Endothelial cell of umbilical vein (primary cell): ENCODE results near the gene GPR37L1. TPM values are rescaled to one million over a fixed set of nuclear protein-coding genes. Genes with fewer than 3 reads are reported as not detected.

Experiments
- BruUV-seq: library from RNA; stranded (reverse); fragments of 400-500 nt; replicated peaks from 2 replicates; lab custom pipeline; 2021; lab: Mats Ljungman, UMichigan
- CTCF ChIA-PET: fragments of 300-600, 350-600 bp; sonication (Branson Sonifier 250); formaldehyde crosslinking; loops from one replicate; lab custom pipeline; 2021; ENCODE audit warnings: antibody characterized with exemption, inconsistent platforms; lab: Charles Lee
- POLR2A ChIA-PET: fragments of 300-600, 350-600 bp; sonication (Branson Sonifier 250); formaldehyde crosslinking; loops from one replicate; lab custom pipeline; 2021; ENCODE audit warnings: antibody characterized with exemption, inconsistent platforms; lab: Charles Lee
- DNase-seq: peaks from one replicate; pipeline ENCODE4 v3.0.0-alpha.2; 2011; ENCODE audit warnings: low read depth, low spot score
- FAIRE-seq: peaks from 2 replicates; lab custom pipeline; 2011; peaks lifted over from hg19 to GRCh38; lab: Jason Lieb, UNC
- H2AFZ ChIP-seq: 2 replicates; pipeline ENCODE4 v1.6.0; 2012; ENCODE audit warnings: low read depth, low read length, control low read depth, inconsistent platforms
- H3K27ac ChIP-seq: 2 replicates; pipeline ENCODE4 v1.5.1; 2011; ENCODE audit warnings: low read depth, mild to moderate bottlenecking, control low read depth, low read length, moderate library complexity; ENCODE audit not compliant: insufficient read depth
- H3K27me3 ChIP-seq, 2 experiments: 2 replicates each; pipeline versions ENCODE4 v1.6.0 to v1.6.1; 2011; ENCODE audit warnings: low read length in 2 of 2, mixed read lengths in 1 of 2; ENCODE audit not compliant: control insufficient read depth in 2 of 2, insufficient read depth in 2 of 2
- H3K36me3 ChIP-seq, 2 experiments: 2 replicates in 1 of 2; 3 replicates in 1 of 2; pipeline ENCODE4 v1.5.1; 2011; ENCODE audit warnings: low read length in 2 of 2, mild to moderate bottlenecking in 1 of 2, moderate library complexity in 1 of 2; ENCODE audit not compliant: control insufficient read depth in 2 of 2, insufficient read depth in 2 of 2; ENCODE audit errors: extremely low read depth in 1 of 2
- H3K4me1 ChIP-seq: 3 replicates; pipeline ENCODE4 v1.5.1; 2011; ENCODE audit warnings: mild to moderate bottlenecking, low read length; ENCODE audit not compliant: control insufficient read depth, insufficient read depth; ENCODE audit errors: extremely low read depth
- H3K4me2 ChIP-seq: 2 replicates; pipeline ENCODE4 v1.6.1; 2011; ENCODE audit warnings: low read length, control low read depth, mixed read lengths; ENCODE audit not compliant: insufficient read depth
- H3K4me3 ChIP-seq, 3 experiments: fragments of 200-600 bp in 1 of 3; sonication (generic), shearing (Covaris generic) in 1 of 3; replicated peaks in 1 of 3; 2 replicates each; pipeline ENCODE4 v1.5.1; 2011 to 2016; ENCODE audit warnings: control low read depth in 3 of 3, low read length in 3 of 3, mild to moderate bottlenecking in 2 of 3, inconsistent platforms in 1 of 3, low read depth in 1 of 3, moderate library complexity in 1 of 3; ENCODE audit not compliant: insufficient read depth in 1 of 3
- H3K79me2 ChIP-seq: 2 replicates; pipeline ENCODE4 v1.6.0; 2012; ENCODE audit warnings: low read length, inconsistent platforms; ENCODE audit not compliant: control insufficient read depth, insufficient read depth
- H3K9ac ChIP-seq: replicated peaks from 2 replicates; pipeline ENCODE3; 2011; ENCODE audit warnings: low read length, control low read depth; ENCODE audit not compliant: insufficient read depth; ENCODE audit errors: extremely low read depth
- H3K9me1 ChIP-seq: replicated peaks from 3 replicates; pipeline ENCODE4 v1.6.0; 2011; ENCODE audit warnings: mild to moderate bottlenecking, low read length; ENCODE audit not compliant: control insufficient read depth, insufficient read depth; ENCODE audit errors: extremely low read depth
- H3K9me3 ChIP-seq: replicated peaks from 2 replicates; pipeline ENCODE4 v1.5.1; 2012; ENCODE audit warnings: low read length, inconsistent platforms; ENCODE audit not compliant: control insufficient read depth, insufficient read depth
- H4K20me1 ChIP-seq: replicated peaks from 2 replicates; pipeline ENCODE3; 2011; ENCODE audit warnings: mild to moderate bottlenecking, low read length; ENCODE audit not compliant: control insufficient read depth, insufficient read depth; ENCODE audit errors: extremely low read depth
- EZH2 ChIP-seq: IDR thresholded peaks from 2 replicates; pipeline ENCODE4 v1.6.1; 2012; ENCODE audit warnings: borderline replicate concordance, low read depth, mild to moderate bottlenecking, moderate library complexity, low read length, inconsistent platforms; ENCODE audit not compliant: severe bottlenecking
- FOS ChIP-seq: IDR thresholded peaks from 2 replicates; pipeline ENCODE4 v1.6.1; 2011; ENCODE audit warnings: mild to moderate bottlenecking, low read length, moderate library complexity, borderline replicate concordance; ENCODE audit not compliant: insufficient read depth
- GATA2 ChIP-seq: IDR thresholded peaks from 2 replicates; pipeline ENCODE4 v1.7.0; 2011; ENCODE audit warnings: low read depth, mild to moderate bottlenecking, moderate library complexity, mixed read lengths, low read length; ENCODE audit not compliant: insufficient read length, insufficient read depth
- JUN ChIP-seq: IDR thresholded peaks from 2 replicates; pipeline ENCODE4 v1.6.1; 2011; ENCODE audit warnings: borderline replicate concordance, low read depth; ENCODE audit not compliant: insufficient read length, insufficient read depth
- MYC ChIP-seq: IDR thresholded peaks from one replicate; pipeline ENCODE4 v1.6.1; 2011; ENCODE audit warnings: mild to moderate bottlenecking, low read depth, low read length
- POLR2A ChIP-seq: IDR thresholded peaks from 2 replicates; pipeline ENCODE4 v1.6.1; 2012; ENCODE audit warnings: low read depth, mild to moderate bottlenecking, control low read depth, low read length
- POLR2AphosphoS5 ChIP-seq: IDR thresholded peaks from 2 replicates; pipeline ENCODE4 v1.6.1; 2012; ENCODE audit warnings: low read depth, mild to moderate bottlenecking, control low read depth, low read length, moderate library complexity; ENCODE audit not compliant: insufficient read depth
- dilution Hi-C: fragments of 300-500 bp; cut with MboI; formaldehyde crosslinking; loops from one replicate; pipeline ENCODE4 v1.15.0; 2019; ENCODE audit warnings: low sequenced_read_pairs; ENCODE audit not compliant: extremely low pct_ligation_motif_present
- intact Hi-C: fragments of 100-400 bp; cut with micrococcal nuclease; formaldehyde crosslinking; loops from one replicate; pipeline ENCODE4 v1.10.0; 2022
- polyA plus RNA-seq, 4 experiments: library from polyadenylated mRNA; depleted of rRNA in 3 of 4; stranded (reverse) in 3 of 4; unstranded in 1 of 4; fragments of >200 nt; gene quantifications; 2 replicates each; pipeline versions ENCODE4 v1.2.1 to v1.2.3, GENCODE V29; 2011 to 2012; ENCODE audit warnings: missing spikeins in 1 of 4
- total RNA-seq: library from RNA; stranded (reverse); gene quantifications from 2 replicates; pipeline ENCODE4 v1.2.3, GENCODE V29; 2021
- TF ChIP-seq, protein P1 (sequence below): IDR thresholded peaks from 2 replicates; pipeline ENCODE4 v1.6.1; 2011; ENCODE audit not compliant: insufficient read depth, insufficient read length
- TF ChIP-seq, protein P2 (sequence below), 2 donors: IDR thresholded peaks; 1 replicate in 1 of 2; 2 replicates in 1 of 2; pipeline ENCODE4 v1.5.1; 2011; ENCODE audit warnings: low read length in 2 of 2, mild to moderate bottlenecking in 2 of 2, moderate library complexity in 2 of 2, control low read depth in 1 of 2, inconsistent platforms in 1 of 2, low read depth in 1 of 2; ENCODE audit not compliant: insufficient read depth in 1 of 2; ENCODE audit errors: extremely low read depth in 1 of 2

GPR37L1 gene
- total and polyA plus RNA-seq, 2 donors (not counting 3 experiments of a cell fraction or from before 2014, with no cell fraction given) = not detected

DNA sequence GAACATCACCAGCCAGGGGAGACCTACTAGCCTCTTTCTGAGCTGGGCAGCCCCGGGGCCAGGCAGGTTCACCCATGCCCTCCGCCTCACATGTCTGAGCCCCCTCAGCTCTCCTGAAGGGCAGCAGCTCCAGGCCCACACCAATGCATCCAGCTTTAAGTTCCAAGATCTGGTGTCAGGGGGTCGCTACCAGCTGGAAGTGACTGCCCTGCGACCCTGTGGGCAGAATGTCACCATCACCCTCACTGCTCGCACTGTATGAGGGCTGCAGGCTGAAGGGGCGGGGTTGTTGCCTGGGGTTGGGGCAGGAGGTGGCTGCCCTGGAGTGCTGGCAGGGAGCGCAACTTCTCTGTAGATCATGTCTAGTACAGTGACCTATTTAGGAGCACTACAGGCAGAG, 46.1 kb downstream of the GPR37L1 start:
- TF ChIP-seq GATA2 (no peak), POLR2A (no peak), FOS (no peak)
- Histone ChIP-seq H4K20me1 (no peaks in the 10 kb centered on the region), H3K27me3 (no peaks in the 10 kb centered on the region), H2AFZ (no peak overlapping the region), H3K4me1 (no peaks in the 10 kb centered on the region), H3K4me2 (no peak overlapping the region), H3K9me1 (no peaks in the 10 kb centered on the region), H3K9ac (no peak overlapping the region), H3K9me3 (no peaks in the 10 kb centered on the region), H3K79me2 (no peaks in the 10 kb centered on the region), H3K4me3 (no peak overlapping the region), H3K27ac (no peak overlapping the region), H3K36me3 (no peaks in the 10 kb centered on the region)
- no TSS peak for BruUV-seq
- dilution Hi-C loops = no loop called here
- FAIRE-seq = no peak
- intact Hi-C loops = no loop called here
- CTCF ChIA-PET = no interaction called here
- DNase-seq = no peak
- POLR2A ChIA-PET = no interaction called here

DNA sequence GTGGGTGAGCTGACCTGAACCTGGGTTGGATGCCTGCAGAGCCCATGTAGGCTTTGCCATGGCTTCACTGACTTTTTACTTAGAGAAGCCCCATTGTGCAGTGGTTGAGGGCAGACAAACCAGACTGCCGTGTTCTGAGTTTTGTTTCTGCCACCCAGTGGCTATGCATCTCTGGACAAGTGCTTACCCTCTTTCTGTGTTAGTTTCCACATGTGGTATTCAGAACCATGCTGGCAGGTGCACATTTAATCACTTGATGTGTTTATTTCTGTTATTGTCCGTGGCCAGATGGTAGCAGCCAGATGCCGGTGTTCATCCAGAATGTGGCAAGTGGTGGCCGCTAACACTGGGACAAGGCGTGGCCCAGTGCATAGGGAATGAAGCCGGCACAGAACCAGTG, 48.0 kb downstream of the GPR37L1 start:
- Histone ChIP-seq H3K4me3 (no peak overlapping the region), H3K27me3 (no peaks in the 10 kb centered on the region), H2AFZ (no peak overlapping the region), H3K9me3 (no peaks in the 10 kb centered on the region), H3K9ac (no peak overlapping the region), H3K9me1 (no peaks in the 10 kb centered on the region), H4K20me1 (no peaks in the 10 kb centered on the region), H3K79me2 (no peaks in the 10 kb centered on the region), H3K4me1 (no peaks in the 10 kb centered on the region), H3K36me3 (no peaks in the 10 kb centered on the region), H3K27ac (no peak overlapping the region), H3K4me2 (no peak overlapping the region)
- BruUV-seq = no TSS peak
- no peak for TF ChIP-seq JUN
- TF ChIP-seq GATA2 = no peak
- TF ChIP-seq MYC = no peak
- TF ChIP-seq POLR2AphosphoS5 = no peak
- TF ChIP-seq, protein P1, sequence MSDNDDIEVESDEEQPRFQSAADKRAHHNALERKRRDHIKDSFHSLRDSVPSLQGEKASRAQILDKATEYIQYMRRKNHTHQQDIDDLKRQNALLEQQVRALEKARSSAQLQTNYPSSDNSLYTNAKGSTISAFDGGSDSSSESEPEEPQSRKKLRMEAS = no peak
- TF ChIP-seq EZH2 = no peak
- TF ChIP-seq, protein P2, sequence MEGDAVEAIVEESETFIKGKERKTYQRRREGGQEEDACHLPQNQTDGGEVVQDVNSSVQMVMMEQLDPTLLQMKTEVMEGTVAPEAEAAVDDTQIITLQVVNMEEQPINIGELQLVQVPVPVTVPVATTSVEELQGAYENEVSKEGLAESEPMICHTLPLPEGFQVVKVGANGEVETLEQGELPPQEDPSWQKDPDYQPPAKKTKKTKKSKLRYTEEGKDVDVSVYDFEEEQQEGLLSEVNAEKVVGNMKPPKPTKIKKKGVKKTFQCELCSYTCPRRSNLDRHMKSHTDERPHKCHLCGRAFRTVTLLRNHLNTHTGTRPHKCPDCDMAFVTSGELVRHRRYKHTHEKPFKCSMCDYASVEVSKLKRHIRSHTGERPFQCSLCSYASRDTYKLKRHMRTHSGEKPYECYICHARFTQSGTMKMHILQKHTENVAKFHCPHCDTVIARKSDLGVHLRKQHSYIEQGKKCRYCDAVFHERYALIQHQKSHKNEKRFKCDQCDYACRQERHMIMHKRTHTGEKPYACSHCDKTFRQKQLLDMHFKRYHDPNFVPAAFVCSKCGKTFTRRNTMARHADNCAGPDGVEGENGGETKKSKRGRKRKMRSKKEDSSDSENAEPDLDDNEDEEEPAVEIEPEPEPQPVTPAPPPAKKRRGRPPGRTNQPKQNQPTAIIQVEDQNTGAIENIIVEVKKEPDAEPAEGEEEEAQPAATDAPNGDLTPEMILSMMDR (IDR thresholded peaks at IDR 0.05; ENCODE audit: extremely low read depth in 1 of 2, insufficient read depth in 1 of 2, low read depth in 1 of 2, low read length in 2 of 2) = no peak
- TF ChIP-seq POLR2A = no peak
- TF ChIP-seq FOS = no peak
- ChIA-PET POLR2A (no interaction called here), CTCF (interaction anchor here (1.0 to 1.3 kb wide), 2 partner anchors 16 to 65 kb away, joined by 3 to 4 read pairs; no protein-coding TSS in a partner anchor)
- DNase-seq (no peak), FAIRE-seq (no peak)
- intact Hi-C loops = no loop called here
- dilution Hi-C loops = no loop called here
